Loucy (cell line): ENCODE measurements around the gene SRRM5.

ENCODE experiments used
- EZH2phosphoT487 ChIP-seq: fragments of 200-600 bp; IDR thresholded peaks from 2 replicates; pipeline ENCODE4 v1.6.1; 2018; ENCODE audit warnings: antibody characterized with exemption, mild to moderate bottlenecking, moderate library complexity, borderline replicate concordance
- TF ChIP-seq, protein P1 (sequence below): fragments of 200-600 bp; sonication (generic); conservative IDR thresholded peaks from 2 replicates; pipeline ENCODE4 v1.5.1; 2014; ENCODE audit warnings: mild to moderate bottlenecking, antibody characterized with exemption, low read length

DNA sequence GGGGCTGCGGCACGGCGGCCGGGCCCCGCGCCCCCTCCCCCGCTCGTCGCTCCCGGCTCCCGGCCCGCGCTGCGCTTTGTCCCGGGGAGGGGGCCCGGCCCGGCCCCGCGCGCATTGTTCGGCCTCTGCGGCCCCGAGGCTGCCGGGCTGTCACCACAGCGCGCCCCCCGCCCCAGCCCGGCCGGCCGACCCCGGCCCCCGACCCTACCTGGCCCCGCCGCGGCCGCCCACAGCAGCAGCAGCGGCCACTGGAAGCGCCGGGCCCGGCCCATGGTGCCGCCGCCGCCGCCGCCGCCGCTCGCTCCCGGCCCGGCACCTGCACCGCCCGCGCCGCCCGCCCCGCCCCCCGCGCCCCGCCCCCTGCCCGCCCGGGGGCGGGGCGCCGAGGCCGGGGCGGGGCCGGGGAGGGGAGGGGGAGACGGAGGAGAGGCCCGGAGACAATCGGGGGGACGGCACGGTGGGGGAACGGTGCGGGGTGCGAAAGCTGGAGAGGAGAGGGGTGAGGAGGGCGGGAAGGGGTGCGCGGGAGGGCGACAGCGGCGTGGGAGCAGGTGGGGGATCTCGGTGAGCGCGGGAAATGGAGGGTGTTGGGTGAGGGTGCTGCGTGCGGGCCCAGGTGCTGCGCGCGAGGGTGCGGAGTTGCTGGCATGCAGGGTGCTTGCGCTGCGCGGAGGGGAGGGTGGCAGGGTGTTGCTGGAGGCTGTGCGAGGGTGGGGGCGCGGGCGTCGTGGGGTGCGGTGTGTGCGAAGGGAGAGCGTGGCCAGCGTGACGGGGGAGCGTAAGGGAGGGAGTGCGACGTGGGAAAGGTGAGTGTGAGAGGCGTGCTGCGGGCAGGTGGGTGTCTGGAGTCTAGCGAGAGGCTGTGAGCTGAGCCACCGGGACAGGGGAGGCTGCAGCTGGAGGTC, 27.9 kb downstream of the SRRM5 start, which contains the start of gene CADM4:
- TF ChIP-seq, protein P1, sequence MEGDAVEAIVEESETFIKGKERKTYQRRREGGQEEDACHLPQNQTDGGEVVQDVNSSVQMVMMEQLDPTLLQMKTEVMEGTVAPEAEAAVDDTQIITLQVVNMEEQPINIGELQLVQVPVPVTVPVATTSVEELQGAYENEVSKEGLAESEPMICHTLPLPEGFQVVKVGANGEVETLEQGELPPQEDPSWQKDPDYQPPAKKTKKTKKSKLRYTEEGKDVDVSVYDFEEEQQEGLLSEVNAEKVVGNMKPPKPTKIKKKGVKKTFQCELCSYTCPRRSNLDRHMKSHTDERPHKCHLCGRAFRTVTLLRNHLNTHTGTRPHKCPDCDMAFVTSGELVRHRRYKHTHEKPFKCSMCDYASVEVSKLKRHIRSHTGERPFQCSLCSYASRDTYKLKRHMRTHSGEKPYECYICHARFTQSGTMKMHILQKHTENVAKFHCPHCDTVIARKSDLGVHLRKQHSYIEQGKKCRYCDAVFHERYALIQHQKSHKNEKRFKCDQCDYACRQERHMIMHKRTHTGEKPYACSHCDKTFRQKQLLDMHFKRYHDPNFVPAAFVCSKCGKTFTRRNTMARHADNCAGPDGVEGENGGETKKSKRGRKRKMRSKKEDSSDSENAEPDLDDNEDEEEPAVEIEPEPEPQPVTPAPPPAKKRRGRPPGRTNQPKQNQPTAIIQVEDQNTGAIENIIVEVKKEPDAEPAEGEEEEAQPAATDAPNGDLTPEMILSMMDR: no peak
- TF ChIP-seq EZH2phosphoT487: no peak
